Measurements from ENCODE around the gene XRCC3. TPM values are rescaled to one million over a fixed set of nuclear protein-coding genes. Genes with fewer than 3 reads are reported as not detected.

XRCC3 gene
- total RNA-seq, 1 donor from 2014 or later: 7.0 TPM

- DNase-seq (ENCODE audit: low read depth): no peak
Observed at GRCh38 chr14:103727313-103727980, 12.2 kb upstream of the XRCC3 start.

DNA sequence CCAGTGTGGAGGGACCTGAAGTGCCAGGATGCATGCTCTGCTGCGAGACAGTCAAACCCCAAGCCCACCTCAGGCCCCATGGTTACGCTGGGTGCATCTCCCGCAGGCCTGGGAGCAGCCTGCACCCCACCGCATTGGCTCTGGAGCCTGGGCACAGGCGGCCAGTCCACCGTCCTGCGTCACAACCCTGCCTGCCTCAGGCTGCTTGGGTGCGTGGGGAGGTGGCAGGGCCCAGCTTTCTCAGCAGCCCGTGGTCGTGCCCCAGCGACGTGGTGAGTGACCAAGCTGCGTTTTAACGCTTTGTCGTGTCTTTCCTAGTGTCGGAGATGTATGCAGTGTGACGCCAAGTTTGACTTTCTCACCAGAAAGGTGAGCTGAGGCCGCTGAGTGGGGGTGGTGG lies 11.2 kb upstream of the XRCC3 start:
- DNase-seq (ENCODE audit: low read depth): no peak

DNA sequence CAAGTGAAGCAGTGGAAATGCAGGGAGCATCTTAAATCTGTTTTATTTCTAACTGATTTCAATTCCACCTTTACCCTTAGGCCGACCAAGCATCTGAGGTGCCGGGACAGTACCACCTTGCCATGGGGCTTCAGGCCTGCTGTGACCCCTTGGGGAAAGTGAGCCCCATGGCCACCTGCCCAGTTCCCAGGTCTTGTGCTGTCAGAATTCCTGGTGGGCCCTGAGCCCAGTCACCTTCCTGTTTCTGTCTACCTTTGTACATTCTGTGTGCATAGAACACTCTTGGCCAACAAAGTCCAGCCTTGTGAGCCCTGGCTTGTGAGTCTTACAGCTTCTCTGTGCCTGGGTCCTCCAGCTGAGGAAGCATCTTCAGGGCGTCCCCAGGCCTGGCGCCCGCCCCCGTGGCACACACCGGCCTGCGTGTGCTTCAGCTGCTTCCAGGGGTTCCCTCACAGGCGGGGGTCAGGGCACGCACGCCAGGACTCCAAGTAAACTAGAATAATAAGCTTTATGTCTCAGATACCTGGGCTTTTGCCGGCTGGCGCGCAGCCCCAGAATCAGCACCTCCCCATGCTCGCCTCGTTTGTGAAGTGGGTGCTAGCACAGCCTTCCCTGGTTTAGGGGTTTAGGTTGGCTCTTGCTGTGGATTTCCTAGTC lies 10.6 kb upstream of the XRCC3 start:
- DNase-seq (ENCODE audit: low read depth): no peak

DNA sequence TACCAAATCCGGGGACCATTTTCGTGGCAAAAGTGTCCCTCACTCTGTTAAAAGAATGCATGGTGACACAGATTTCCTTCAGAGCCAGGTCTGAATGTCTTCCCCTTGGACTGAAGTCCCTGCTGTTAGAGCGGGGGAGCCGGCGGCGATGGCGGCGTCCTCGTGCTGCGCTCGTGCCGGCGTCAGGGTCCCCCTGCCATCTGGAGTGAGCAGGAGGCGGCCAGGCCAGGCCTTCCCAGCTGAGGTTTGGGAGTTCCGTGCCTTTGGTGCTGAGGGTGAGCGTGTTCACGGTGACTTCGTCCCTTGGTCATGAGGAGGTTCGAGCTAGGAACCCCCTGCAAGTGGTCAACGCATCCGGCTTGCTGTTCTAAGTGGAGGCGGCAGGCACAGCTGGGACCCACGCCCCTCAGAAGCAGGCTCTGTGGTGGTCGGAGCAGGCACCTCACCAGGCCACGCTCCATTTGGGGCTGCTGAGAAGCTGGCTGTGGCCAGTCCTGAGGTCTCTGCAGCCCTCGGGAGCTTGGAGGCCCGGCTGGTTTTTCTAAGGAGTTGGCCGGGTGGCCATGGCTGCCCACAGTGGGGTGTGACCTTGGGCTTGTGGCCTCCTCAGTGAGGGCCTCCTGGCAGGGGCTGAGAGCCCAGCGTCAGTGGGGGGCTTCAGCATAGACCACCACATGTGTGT lies 9.9 kb upstream of the XRCC3 start:
- DNase-seq (ENCODE audit: low read depth): peak; percentile 88

- peak; percentile 77 for DNase-seq (ENCODE audit: low read depth)
Observed at GRCh38 chr14:103724116-103724515, 8.9 kb upstream of the XRCC3 start.

DNA sequence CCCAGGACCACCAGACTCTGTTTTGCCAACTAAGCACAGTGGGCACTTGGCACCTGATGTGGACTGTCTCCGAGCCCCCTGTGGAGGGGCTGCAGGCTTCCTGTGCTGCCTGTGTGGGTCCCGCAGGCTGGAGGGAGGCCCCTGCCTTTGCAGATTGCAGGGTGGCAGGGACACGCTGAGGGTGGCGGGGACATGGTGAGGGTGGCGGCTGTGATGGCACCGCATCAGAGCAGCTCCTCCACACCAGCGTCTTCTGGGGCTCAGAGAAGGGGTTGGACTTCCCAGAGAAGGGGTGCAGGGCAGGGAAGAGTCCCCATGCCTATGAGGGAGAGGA lies 8.5 kb upstream of the XRCC3 start:
- no peak for DNase-seq (ENCODE audit: low read depth)

DNA sequence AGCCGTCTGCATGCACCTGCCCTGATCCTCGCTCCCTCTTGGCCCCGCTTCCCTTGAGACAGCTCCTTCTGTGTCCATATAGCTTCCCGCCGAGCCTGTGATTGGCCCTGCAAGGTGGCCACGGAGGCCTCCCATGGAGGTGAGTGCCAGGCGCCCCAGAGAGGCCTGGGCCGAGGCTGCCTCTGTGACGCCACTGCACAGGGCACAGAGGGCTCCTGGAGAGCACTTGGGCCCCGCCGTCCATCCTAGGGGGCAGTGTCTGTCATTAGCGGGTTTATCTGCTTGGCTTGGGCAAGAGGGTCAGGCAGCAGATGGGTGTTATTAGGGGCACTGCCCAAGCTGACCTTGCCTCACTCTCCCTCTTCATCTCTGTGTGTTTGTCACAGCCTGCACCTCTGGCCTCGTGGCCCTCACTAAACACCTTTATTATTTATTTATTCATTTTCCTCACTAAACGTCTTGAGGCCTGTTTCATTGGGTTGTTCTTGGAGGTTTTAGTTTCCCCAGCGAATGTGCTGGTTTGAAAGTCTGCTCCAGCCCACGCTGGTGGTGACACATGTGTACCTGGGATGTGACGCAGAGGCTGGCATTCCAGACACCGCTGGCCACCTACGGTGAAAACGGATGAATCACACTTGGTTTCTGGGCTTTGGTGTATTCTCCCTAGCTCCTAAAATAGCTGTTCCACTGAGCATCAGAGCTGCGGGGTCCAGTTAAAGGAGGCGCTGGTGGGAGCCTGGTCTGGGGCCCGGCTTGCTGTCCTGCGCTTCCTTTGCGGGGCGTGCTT lies 6.3 kb upstream of the XRCC3 start:
- peak; percentile 31 for DNase-seq (ENCODE audit: low read depth)

- DNase-seq (ENCODE audit: low read depth): peak; percentile 63
Observed at GRCh38 chr14:103719751-103720150, 4.5 kb upstream of the XRCC3 start.

GRCh38 chr14:103718572-103718971 lies 3.3 kb upstream of the XRCC3 start:
- DNase-seq (ENCODE audit: low read depth): no peak

DNA sequence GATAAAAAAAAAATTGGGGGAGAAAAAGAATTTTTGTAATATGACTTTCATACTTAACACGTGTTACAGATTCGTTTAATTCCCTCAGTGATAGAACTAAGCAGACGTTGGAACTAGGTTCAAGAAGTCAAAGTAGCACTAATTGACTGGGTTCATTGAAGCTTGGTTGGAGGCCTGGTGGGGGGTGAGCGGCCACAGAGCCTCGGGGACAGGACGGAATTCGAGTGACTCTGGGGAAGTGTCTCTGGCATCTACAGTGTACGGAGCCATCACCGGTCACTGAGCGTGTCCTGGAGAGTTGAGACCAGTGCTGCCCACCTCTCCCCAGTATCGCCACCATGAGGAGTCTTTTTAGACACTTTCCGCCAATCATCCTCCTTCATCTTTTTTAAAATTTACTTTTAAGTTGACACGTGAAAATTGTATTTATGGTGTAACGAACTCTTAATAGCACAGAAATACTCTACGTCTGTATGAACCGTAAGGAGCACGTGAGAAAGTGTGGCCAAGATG lies 1.7 kb upstream of the XRCC3 start:
- DNase-seq (ENCODE audit: low read depth): no peak

DNA sequence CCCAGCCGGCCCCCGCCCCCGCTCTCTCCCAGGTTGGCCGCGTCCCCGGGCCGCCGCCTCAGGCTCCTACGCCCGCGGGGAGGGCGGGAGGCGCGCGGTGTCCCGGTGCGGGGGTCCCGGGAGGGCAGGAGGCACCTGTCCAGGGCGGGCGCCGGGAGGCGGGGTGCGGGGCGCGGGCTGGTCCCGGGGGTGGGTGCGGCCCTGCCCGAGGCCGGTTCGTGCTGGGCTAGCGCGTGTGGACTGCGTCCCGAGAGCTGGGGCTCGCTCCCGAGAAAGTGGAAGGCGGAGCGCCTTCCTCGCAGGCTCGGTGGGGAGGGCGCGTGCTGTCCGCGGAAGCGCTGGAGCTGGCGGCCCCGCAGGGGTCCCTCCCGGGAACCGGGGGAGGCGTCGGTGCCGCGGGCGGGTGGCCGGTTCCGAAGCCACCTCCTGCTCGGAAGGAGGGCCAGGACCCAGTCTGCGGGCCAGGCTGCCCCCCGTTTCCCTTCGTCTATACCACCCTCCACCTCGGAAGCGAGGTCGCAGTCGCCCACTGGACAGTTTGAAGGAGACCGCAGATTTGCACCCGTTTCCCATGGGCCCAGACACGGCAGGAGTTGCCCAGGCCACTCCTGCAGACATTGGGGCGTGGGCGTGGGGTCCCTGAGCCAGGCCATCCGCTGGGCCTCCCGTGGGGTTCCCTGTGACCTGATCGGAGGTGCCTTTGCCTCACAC lies 995 bp upstream of the XRCC3 start:
- peak; percentile 24 for DNase-seq (ENCODE audit: low read depth)

- no peak for DNase-seq (ENCODE audit: low read depth)
Observed at GRCh38 chr14:103714063-103714724, 1.1 kb downstream of the XRCC3 start.

- DNase-seq (ENCODE audit: low read depth): no peak
Observed at GRCh38 chr14:103713304-103714062, 1.8 kb downstream of the XRCC3 start.

DNA sequence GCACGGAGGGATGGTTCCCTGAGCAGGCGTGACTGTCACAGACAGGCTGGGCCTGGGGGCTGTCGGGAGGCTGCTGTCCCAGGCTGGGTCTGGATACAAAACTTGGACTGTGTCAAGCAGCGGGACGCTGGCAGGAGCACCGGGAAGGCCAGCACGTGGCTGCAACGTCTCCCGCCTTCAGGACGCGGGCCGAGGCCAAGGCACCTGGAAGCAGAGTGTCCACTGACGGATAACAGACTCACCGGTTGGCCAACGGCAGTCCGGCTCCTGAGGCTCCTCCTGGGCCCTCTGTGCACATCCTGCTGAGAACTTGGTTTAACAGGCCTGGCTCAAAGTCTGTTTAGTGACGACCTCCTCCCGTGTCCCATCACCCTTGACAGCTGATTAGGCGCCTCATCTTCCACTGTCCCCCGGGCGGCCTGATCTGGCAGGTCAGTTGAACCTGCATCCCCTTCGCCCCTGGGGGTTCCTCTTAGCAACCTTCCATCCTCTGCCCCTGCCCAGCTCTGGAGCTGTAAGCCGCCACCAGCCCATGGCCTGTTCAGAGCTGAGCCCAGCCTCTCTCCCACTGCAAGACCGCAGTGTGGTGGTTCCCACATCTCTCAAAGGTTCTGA lies 2.5 kb downstream of the XRCC3 start:
- no peak for DNase-seq (ENCODE audit: low read depth)

GRCh38 chr14:103711516-103712431 lies 3.5 kb downstream of the XRCC3 start:
- no peak for DNase-seq (ENCODE audit: low read depth)

DNA sequence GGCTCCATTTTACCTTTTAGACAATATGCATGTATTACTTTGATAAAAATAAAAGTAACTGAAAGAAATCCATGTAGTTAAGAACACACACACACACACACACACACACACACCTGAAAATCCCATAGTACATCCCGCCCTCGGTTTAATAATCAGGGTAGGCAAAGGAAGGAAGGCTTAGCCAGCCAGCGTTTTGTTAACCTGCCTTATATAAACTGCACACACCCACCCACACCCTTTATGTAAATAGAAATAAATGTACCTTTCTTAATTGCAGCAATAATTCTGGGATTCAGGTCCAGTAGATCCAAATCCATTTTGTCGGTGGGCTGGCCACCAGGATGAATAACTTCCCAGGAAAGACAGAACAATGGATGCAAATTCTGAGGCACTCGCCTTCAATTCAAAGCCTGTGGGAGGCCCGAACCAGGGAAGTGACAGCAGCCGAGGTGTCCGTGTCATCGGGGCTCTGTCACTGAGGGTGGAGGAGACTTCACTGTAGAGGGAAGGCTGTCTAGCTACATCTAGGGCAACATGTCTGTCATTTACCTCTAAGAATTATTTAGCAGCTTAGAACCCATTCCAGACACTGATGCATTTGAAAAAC lies 4.4 kb downstream of the XRCC3 start:
- no peak for DNase-seq (ENCODE audit: low read depth)

DNA sequence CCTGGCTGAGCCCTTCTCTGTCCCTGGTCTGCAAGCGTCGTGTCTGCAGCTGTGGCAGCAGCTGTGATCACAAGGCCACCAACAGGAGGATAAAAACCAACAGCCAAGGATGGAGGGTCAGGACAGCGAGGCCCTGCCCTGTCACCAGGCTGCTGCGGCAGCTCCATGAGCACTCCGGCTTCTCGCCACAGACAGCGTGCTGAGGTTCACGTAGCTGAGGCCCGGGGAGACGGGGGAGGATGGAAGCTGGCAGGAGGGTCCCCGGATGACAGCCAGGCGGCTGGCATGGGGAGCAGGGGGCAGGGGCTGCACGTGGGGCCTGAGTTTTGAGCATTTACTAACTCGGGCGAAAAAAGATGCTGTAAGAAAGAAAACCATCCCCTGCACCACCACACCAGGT lies 5.4 kb downstream of the XRCC3 start:
- no peak for DNase-seq (ENCODE audit: low read depth)

DNA sequence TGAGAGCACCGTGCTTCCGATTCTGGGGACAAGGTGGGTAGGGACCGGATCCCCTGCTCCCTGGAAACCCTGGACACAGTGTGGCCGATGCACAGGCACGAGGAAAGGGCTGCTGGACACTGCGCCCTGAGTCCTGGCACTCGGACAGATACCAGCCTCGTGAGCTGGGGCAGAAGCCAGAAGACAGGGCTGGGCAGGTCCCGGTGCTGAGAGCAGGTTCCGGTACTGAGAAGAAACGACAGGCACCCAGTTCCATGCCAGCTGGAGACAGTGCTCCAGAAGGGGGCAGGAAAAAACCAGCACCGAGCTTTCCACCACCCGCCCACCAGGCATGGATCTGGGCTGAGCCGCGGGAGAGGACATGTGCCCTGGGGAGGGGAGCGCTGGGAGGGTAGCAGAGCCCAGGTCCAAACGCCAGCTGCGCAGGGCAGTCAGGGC lies 6.5 kb downstream of the XRCC3 start:
- DNase-seq (ENCODE audit: low read depth): no peak
